ENCODE data around the gene THEMIS.

- TF ChIP-seq ZNF232 (CRISPR knock-in tag; IDR thresholded peaks at IDR 0.05) (no peak), ATF2 (CRISPR knock-in tag; IDR thresholded peaks at IDR 0.05; ENCODE audit: borderline replicate concordance, low read depth) (no peak), MLX (CRISPR knock-in tag; IDR thresholded peaks at IDR 0.05) (no peak), CTCF (IDR thresholded peaks at IDR 0.05) (no peak), ELF4 (CRISPR knock-in tag; IDR thresholded peaks at IDR 0.05; ENCODE audit: low read depth) (no peak), E2F4 (CRISPR knock-in tag; IDR thresholded peaks at IDR 0.05; ENCODE audit: borderline replicate concordance, low read depth) (no peak), EMX1 (CRISPR knock-in tag; IDR thresholded peaks at IDR 0.05) (no peak), USF2 (CRISPR knock-in tag; IDR thresholded peaks at IDR 0.05) (no peak), SP1 (CRISPR knock-in tag; conservative IDR thresholded peaks at IDR 0.05) (no peak), ZNF512 (CRISPR knock-in tag; IDR thresholded peaks at IDR 0.05; ENCODE audit: borderline replicate concordance) (no peak), IRF1 (CRISPR knock-in tag; IDR thresholded peaks at IDR 0.05) (no peak), PRDM15 (CRISPR knock-in tag; IDR thresholded peaks at IDR 0.05) (no peak), ZNF317 (CRISPR knock-in tag; IDR thresholded peaks at IDR 0.05; ENCODE audit: borderline replicate concordance, low read depth) (no peak), E2F1 (CRISPR knock-in tag; IDR thresholded peaks at IDR 0.05) (no peak)
Measured at GRCh38 chr6:127765949-127766348, 134.9 kb downstream of the THEMIS start.
